H1 (cell line): ENCODE measurements around the gene C22orf31.

Experiments
- CHD2 ChIP-seq: IDR thresholded peaks from 2 replicates; pipeline ENCODE4 v1.6.1; 2012; ENCODE audit warnings: low read length, improper control_type of control experiment
- CTCF ChIP-seq, 3 experiments: IDR thresholded peaks; 1 replicate in 2 of 3; 2 replicates in 1 of 3; pipeline versions ENCODE4 v1.5.1 to v1.6.1; 2011; ENCODE audit warnings: low read length in 3 of 3, mild to moderate bottlenecking in 3 of 3, inconsistent platforms in 2 of 3, low read depth in 1 of 3, moderate library complexity in 1 of 3; ENCODE audit not compliant: insufficient read depth in 1 of 3; ENCODE audit errors: control extremely low read depth in 1 of 3
- EZH2 ChIP-seq: fragments of 200-600 bp; sonication (generic); IDR thresholded peaks from 2 replicates; pipeline ENCODE4 v1.7.1; 2012; ENCODE audit warnings: low read depth, mild to moderate bottlenecking, moderate library complexity, low read length, inconsistent platforms; ENCODE audit not compliant: severe bottlenecking
- MAX ChIP-seq: IDR thresholded peaks from 2 replicates; pipeline ENCODE4 v1.6.1; 2012; ENCODE audit warnings: inconsistent platforms
- POLR2A ChIP-seq, 2 experiments: IDR thresholded peaks; 1 replicate in 1 of 2; 2 replicates in 1 of 2; pipeline ENCODE4 v1.6.1; 2011; ENCODE audit warnings: low read depth in 2 of 2, low read length in 2 of 2, mild to moderate bottlenecking in 2 of 2; ENCODE audit errors: control extremely low read depth in 1 of 2

GRCh38 chr22:29087012-29087411 is 25.4 kb upstream of the C22orf31 start:
- TF ChIP-seq MAX = no peak
- no peak for TF ChIP-seq EZH2
- no peak for TF ChIP-seq POLR2A (IDR thresholded peaks at IDR 0.05; ENCODE audit: control extremely low read depth in 1 of 2, low read depth in 2 of 2, low read length in 2 of 2)
- TF ChIP-seq CTCF (IDR thresholded peaks at IDR 0.05; ENCODE audit: control extremely low read depth in 1 of 3, insufficient read depth in 1 of 3, low read depth in 1 of 3, low read length in 3 of 3) = no peak
- no peak for TF ChIP-seq CHD2
